HEK293T (cell line): ENCODE measurements around the gene CDK17.
"Not testable (repeated sequence)": the region's sequence is repeated elsewhere in the genome, so short reads cannot be mapped to it uniquely, and the experiment has no call there.

Experiments used
- CTCF ChIA-PET: fragments of 350-600 bp; formaldehyde crosslinking; extraction: SDS; loops from one replicate; lab custom pipeline; 2021; ENCODE audit warnings: antibody characterized with exemption, inconsistent platforms; lab: Yijun Ruan, JAX
- POLR2A ChIA-PET: fragments of 350-600 bp; formaldehyde crosslinking; extraction: SDS; loops from one replicate; lab custom pipeline; 2020; ENCODE audit warnings: antibody characterized with exemption, inconsistent platforms; lab: Yijun Ruan, JAX
- DNase-seq: peaks from one replicate; pipeline ENCODE4 v3.0.0; 2012; ENCODE audit warnings: mixed read lengths; ENCODE audit errors: extremely low spot score
- ARNT ChIP-seq: fragments of 450-650 bp; IDR thresholded peaks from 2 replicates; pipeline ENCODE4 v1.6.1; 2017; ENCODE audit warnings: mild to moderate bottlenecking
- BHLHE40 ChIP-seq: fragments of 450-650 bp; IDR thresholded peaks from 2 replicates; pipeline ENCODE4 v1.6.1; 2016; ENCODE audit warnings: mild to moderate bottlenecking, moderate library complexity, borderline replicate concordance
- CTBP1 ChIP-seq: fragments of 450-650 bp; IDR thresholded peaks from 2 replicates; pipeline ENCODE4 v1.6.1; 2016; ENCODE audit warnings: borderline replicate concordance
- ELF4 ChIP-seq: fragments of 450-650 bp; IDR thresholded peaks from 2 replicates; pipeline ENCODE4 v1.6.1; 2017; ENCODE audit warnings: antibody characterized with exemption
- FOXA1 ChIP-seq: fragments of 450-650 bp; IDR thresholded peaks from 2 replicates; pipeline ENCODE4 v1.6.1; 2016; ENCODE audit warnings: mild to moderate bottlenecking
- FOXK2 ChIP-seq: fragments of 450-650 bp; IDR thresholded peaks from 2 replicates; pipeline ENCODE4 v1.6.1; 2016; ENCODE audit warnings: mild to moderate bottlenecking
- FOXM1 ChIP-seq: fragments of 450-650 bp; IDR thresholded peaks from 2 replicates; pipeline ENCODE4 v1.6.1; 2017; ENCODE audit warnings: mild to moderate bottlenecking, borderline replicate concordance
- HDGF ChIP-seq: fragments of 450-650 bp; IDR thresholded peaks from 2 replicates; pipeline ENCODE4 v1.6.1; 2017; ENCODE audit warnings: antibody characterized with exemption, borderline replicate concordance
- L3MBTL2 ChIP-seq: fragments of 450-650 bp; conservative IDR thresholded peaks from 2 replicates; pipeline ENCODE4 v1.6.1; 2016; ENCODE audit warnings: mild to moderate bottlenecking
- LEF1 ChIP-seq: fragments of 450-650 bp; IDR thresholded peaks from 2 replicates; pipeline ENCODE4 v1.6.1; 2017; ENCODE audit warnings: mild to moderate bottlenecking, borderline replicate concordance
- NFRKB ChIP-seq: fragments of 450-650 bp; IDR thresholded peaks from 2 replicates; pipeline ENCODE4 v1.6.1; 2016; ENCODE audit warnings: mild to moderate bottlenecking, moderate library complexity
- PKNOX1 ChIP-seq: fragments of 450-650 bp; IDR thresholded peaks from 2 replicates; pipeline ENCODE4 v1.6.1; 2016
- SP1 ChIP-seq: fragments of 450-650 bp; IDR thresholded peaks from 2 replicates; pipeline ENCODE4 v1.6.1; 2017
- SUZ12 ChIP-seq: fragments of 450-650 bp; IDR thresholded peaks from 2 replicates; pipeline ENCODE4 v1.6.1; 2016; ENCODE audit warnings: mild to moderate bottlenecking
- TARDBP ChIP-seq: fragments of 450-650 bp; IDR thresholded peaks from 2 replicates; pipeline ENCODE4 v1.6.1; 2016
- ZNF384 ChIP-seq: fragments of 450-650 bp; IDR thresholded peaks from 2 replicates; pipeline ENCODE4 v1.6.1; 2016

CDK17 gene

DNA sequence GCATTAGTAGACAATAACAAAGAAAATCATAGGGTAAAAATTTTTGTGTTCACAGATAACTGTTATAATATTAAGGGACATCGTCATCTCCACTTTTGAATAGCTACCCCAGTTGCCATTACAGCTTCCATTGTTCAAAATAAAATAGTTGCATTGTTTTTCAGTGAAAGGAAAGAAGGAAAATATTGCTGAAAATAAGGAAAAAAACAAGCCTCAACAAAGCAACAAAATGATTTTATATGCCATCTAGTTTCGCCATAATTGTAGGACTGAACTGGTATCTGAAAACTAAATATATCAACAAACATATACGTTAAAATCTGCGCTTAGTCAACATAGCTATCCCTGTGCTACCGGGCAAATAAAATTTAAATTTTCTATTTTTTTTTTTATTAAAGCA is 3.3 kb downstream of the CDK17 start:
- TF ChIP-seq NFRKB (no peak), BHLHE40 (no peak), SP1 (no peak)
- DNase-seq, result no peak
- ChIA-PET POLR2A (no interaction called here), CTCF (no interaction called here)

GRCh38 chr12:96396209-96396608 is 4.0 kb downstream of the CDK17 start:
- ChIA-PET CTCF (no interaction called here), POLR2A (no interaction called here)

DNA sequence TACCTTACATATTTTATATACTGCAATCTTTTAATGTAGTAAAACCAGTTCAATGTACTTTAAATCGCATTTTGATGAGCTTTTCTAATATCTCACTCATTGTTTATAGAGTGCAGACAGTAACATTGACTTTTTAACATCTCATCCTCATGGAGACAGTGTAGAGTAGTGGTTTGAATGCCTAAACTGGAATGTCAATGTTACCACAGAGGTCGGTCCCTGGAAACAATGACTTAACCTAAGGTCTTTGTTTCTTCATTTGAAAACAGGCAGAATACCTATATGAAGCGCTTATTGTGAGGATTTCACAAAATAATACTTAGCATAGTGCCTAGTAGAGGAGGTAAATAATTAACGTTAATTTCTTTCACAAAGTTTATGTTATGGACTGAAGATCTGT is 5.0 kb downstream of the CDK17 start:
- CTCF ChIA-PET, result no interaction called here
- TF ChIP-seq ZNF384 (no peak), CTBP1 (no peak), ELF4 (no peak), SUZ12 (no peak), NFRKB (no peak), BHLHE40 (no peak), L3MBTL2 (no peak), ARNT (no peak), TARDBP (no peak), FOXM1 (no peak), HDGF (no peak), PKNOX1 (no peak), LEF1 (no peak), FOXK2 (no peak), FOXA1 (no peak), SP1 (no peak)
- POLR2A ChIA-PET, result no interaction called here
- DNase-seq, result no peak

More at GRCh38 chr12:96396209-96396608, 4.0 kb downstream of the CDK17 start:
- TF ChIP-seq FOXM1, result no peak
- DNase-seq, result no peak

DNA sequence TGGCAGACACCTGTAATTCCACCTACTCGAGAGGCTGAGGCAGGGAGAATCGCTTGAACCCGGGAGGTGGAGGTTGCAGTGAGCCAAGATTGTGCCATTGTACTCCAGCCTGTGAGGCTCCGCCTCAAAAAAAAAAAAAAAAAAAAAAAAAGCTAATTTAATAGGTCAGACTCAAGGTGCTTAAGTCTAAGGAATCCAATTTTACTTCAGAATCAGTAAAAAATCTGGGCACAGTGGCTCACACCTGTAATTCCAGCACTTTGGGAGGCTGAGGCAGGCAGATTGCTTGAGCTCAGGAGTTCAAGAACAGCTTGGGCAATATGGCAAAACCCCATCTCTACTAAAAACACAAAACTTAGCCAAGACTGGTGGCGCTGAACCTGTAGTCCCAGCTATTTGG is 7.0 kb downstream of the CDK17 start:
- CTCF ChIA-PET, DNase-seq, POLR2A ChIA-PET: not testable (repeated sequence)
- TF ChIP-seq ZNF384, result peak; percentile 79

- ChIA-PET POLR2A (no interaction called here), CTCF (no interaction called here)
- no peak for DNase-seq
- TF ChIP-seq FOXK2 (no peak), CTBP1 (no peak), FOXM1 (no peak), NFRKB (no peak), FOXA1 (no peak), BHLHE40 (no peak), ELF4 (no peak), SUZ12 (no peak), TARDBP (no peak), ARNT (no peak), SP1 (no peak), HDGF (no peak), PKNOX1 (no peak), L3MBTL2 (no peak), ZNF384 (no peak), LEF1 (no peak)
These were observed 7.8 kb downstream of the CDK17 start for GRCh38 chr12:96392397-96392796.

- no peak for DNase-seq
- CTCF ChIA-PET, result interaction anchor here (0.8 to 1.1 kb wide), 2 partner anchors 11 to 129 kb away, joined by 3 read pairs; no protein-coding TSS in a partner anchor
- POLR2A ChIA-PET, result no interaction called here
- TF ChIP-seq SUZ12, result no peak
- no peak for TF ChIP-seq ELF4
- TF ChIP-seq FOXM1, result no peak
- TF ChIP-seq TARDBP, result no peak
- no peak for TF ChIP-seq ARNT
- TF ChIP-seq CTBP1, result no peak
- no peak for TF ChIP-seq SP1
- no peak for TF ChIP-seq NFRKB
- no peak for TF ChIP-seq HDGF
- no peak for TF ChIP-seq L3MBTL2
- no peak for TF ChIP-seq ZNF384
These were observed 12.3 kb downstream of the CDK17 start for GRCh38 chr12:96387981-96388380.

DNA sequence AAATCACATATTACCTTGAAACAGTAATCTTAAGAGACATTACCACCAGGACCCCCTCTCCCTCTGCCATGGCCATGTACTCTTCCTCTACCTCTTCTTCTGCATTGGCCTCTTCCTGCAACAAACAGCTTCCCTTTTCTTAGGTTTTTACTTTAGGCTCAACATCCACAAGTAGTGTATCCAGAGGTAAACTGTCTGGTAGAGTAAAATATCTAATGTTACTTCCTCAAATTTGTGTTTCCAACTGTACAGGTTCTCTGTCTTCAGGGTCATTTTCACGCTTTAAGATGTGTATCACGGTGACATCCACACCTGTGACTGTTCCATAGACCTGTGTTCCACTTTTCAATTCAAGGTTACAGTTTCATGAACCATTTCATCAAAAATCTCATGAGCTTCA is 13.4 kb downstream of the CDK17 start:
- no peak for TF ChIP-seq CTBP1
- no peak for TF ChIP-seq LEF1
- no peak for TF ChIP-seq ZNF384
- TF ChIP-seq FOXK2, result no peak
- no peak for TF ChIP-seq SUZ12
- no peak for TF ChIP-seq BHLHE40
- TF ChIP-seq PKNOX1, result no peak
- no peak for TF ChIP-seq TARDBP
- no peak for TF ChIP-seq ELF4
- no peak for TF ChIP-seq SP1
- TF ChIP-seq FOXA1, result no peak
- no peak for TF ChIP-seq FOXM1
- no peak for TF ChIP-seq NFRKB
- no peak for TF ChIP-seq HDGF
- no peak for TF ChIP-seq ARNT
- ChIA-PET POLR2A (no interaction called here), CTCF (interaction anchor here (0.9 kb wide), 1 partner anchor 12 kb away, joined by 3 read pairs; no protein-coding TSS in a partner anchor)
- no peak for DNase-seq
